K562 (cell line): ENCODE data around the gene FCRL6. TPM values are rescaled to one million over a fixed set of nuclear protein-coding genes. Genes with fewer than 3 reads are reported as not detected.

Experiments
- ARID1B ChIP-seq: fragments of 450-650 bp; IDR thresholded peaks from 2 replicates; pipeline ENCODE4 v1.6.1; 2016; ENCODE audit warnings: antibody characterized with exemption, mild to moderate bottlenecking, inconsistent platforms
- ARID3A ChIP-seq: IDR thresholded peaks from 2 replicates; pipeline ENCODE4 v1.6.1; 2012; ENCODE audit warnings: low read depth, low read length, improper control_type of control experiment, borderline replicate concordance
- ARNT ChIP-seq, 2 experiments: fragments of 450-650 bp; IDR thresholded peaks; 2 replicates each; pipeline ENCODE4 v1.6.1; 2016; ENCODE audit warnings: mild to moderate bottlenecking in 1 of 2
- ATF1 ChIP-seq, 2 experiments: fragments of 450-650 bp in 1 of 2; IDR thresholded peaks; 2 replicates each; pipeline ENCODE4 v1.6.1; 2016; ENCODE audit warnings: missing compliant biosample characterization in 1 of 2, missing genetic modification characterization in 1 of 2
- CEBPG ChIP-seq, 3 experiments: fragments of 200-800 bp in 1 of 3; sonication (Bioruptor generic) in 1 of 3; sonication (generic) in 1 of 3; formaldehyde crosslinking in 1 of 3; IDR thresholded peaks in 2 of 3; conservative IDR thresholded peaks in 1 of 3; 2 replicates each; pipeline versions ENCODE4 v1.6.1 to v1.8.0; 2016 to 2022; ENCODE audit warnings: missing compliant biosample characterization in 2 of 3, missing genetic modification characterization in 2 of 3, mild to moderate bottlenecking in 1 of 3, missing genetic modification reagents in 1 of 3
- CREB1 ChIP-seq, 2 experiments: sonication (generic) in 1 of 2; formaldehyde crosslinking in 1 of 2; IDR thresholded peaks; 2 replicates each; pipeline versions ENCODE4 v1.6.1 to v1.8.0; 2012 to 2022; ENCODE audit warnings: inconsistent platforms in 1 of 2, mild to moderate bottlenecking in 1 of 2, missing genetic modification reagents in 1 of 2, moderate library complexity in 1 of 2
- CREM ChIP-seq: IDR thresholded peaks from 2 replicates; pipeline ENCODE4 v1.6.1; 2014; ENCODE audit warnings: antibody characterized with exemption, low read depth
- FOXK2 ChIP-seq, 2 experiments: fragments of 450-650 bp; IDR thresholded peaks in 1 of 2; conservative IDR thresholded peaks in 1 of 2; 2 replicates each; pipeline ENCODE4 v1.6.1; 2016; ENCODE audit warnings: low read depth in 2 of 2, mild to moderate bottlenecking in 1 of 2
- JUN ChIP-seq, 2 experiments: sonication (generic) in 1 of 2; formaldehyde crosslinking in 1 of 2; IDR thresholded peaks; 2 replicates each; pipeline versions ENCODE4 v1.6.1 to v1.8.0; 2012 to 2022; ENCODE audit warnings: borderline replicate concordance in 2 of 2, mild to moderate bottlenecking in 2 of 2, improper control_type of control experiment in 1 of 2, low read depth in 1 of 2, low read length in 1 of 2, missing genetic modification reagents in 1 of 2
- LEF1 ChIP-seq: fragments of 450-650 bp; IDR thresholded peaks from 2 replicates; pipeline ENCODE4 v1.6.1; 2016; ENCODE audit warnings: mild to moderate bottlenecking
- MECOM ChIP-seq: fragments of 250-450 bp; sonication (Bioruptor Pico); IDR thresholded peaks from 2 replicates; pipeline ENCODE4 v1.8.0; 2022; ENCODE audit warnings: inconsistent platforms
- NCOA1 ChIP-seq: fragments of 450-650 bp; IDR thresholded peaks from 2 replicates; pipeline ENCODE4 v1.6.1; 2016; ENCODE audit warnings: low read depth
- STAT5A ChIP-seq: IDR thresholded peaks from 2 replicates; pipeline ENCODE4 v1.6.1; 2012; ENCODE audit warnings: low read length, inconsistent platforms, borderline replicate concordance
- TAL1 ChIP-seq: fragments of 450-650 bp; IDR thresholded peaks from 2 replicates; pipeline ENCODE4 v1.6.1; 2016; ENCODE audit warnings: mild to moderate bottlenecking
- ZNF584 ChIP-seq: fragments of 200-800 bp; sonication (Bioruptor generic); IDR thresholded peaks from 2 replicates; pipeline ENCODE4 v1.6.1; 2016; ENCODE audit warnings: low read depth, mild to moderate bottlenecking, missing genetic modification characterization, missing compliant biosample characterization
- polyA plus RNA-seq, 8 experiments: library from polyadenylated mRNA; depleted of rRNA in 4 of 8; stranded (reverse) in 5 of 8; unstranded in 3 of 8; fragments of >200 nt; fragmentation: Nextera tagmentation in 2 of 8; fragmentation: Illumina TruSeq in 1 of 8; extraction: Ambion mirVana in 2 of 8; extraction: Trizol in 1 of 8; gene quantifications; 2 replicates each; pipeline versions ENCODE4 v1.2.1 to v1.2.3, GENCODE V29; 2011 to 2014; ENCODE audit warnings: inconsistent platforms in 1 of 8, missing spikeins in 1 of 8
- total RNA-seq, 7 experiments: library from RNA; depleted of rRNA in 6 of 7; stranded (reverse); fragments of >200 nt in 6 of 7; fragmentation: Illumina TruSeq in 2 of 7; extraction: Trizol in 2 of 7; gene quantifications; 2 replicates each; pipeline versions ENCODE4 v1.2.1 to v1.2.3, GENCODE V29; 2011 to 2021; ENCODE audit warnings: low replicate concordance in 1 of 7
- TF ChIP-seq, protein P1 (sequence below), 2 experiments: IDR thresholded peaks in 1 of 2; conservative IDR thresholded peaks in 1 of 2; 2 replicates each; pipeline ENCODE4 v1.6.1; 2016; ENCODE audit warnings: low read depth in 2 of 2, mild to moderate bottlenecking in 1 of 2, missing compliant biosample characterization in 1 of 2, missing genetic modification characterization in 1 of 2, moderate library complexity in 1 of 2
- TF ChIP-seq, protein P2 (sequence below), 2 experiments: fragments of 150-350 bp in 1 of 2; IDR thresholded peaks; 2 replicates each; pipeline ENCODE4 v1.6.1; 2012 to 2016; ENCODE audit warnings: low read depth in 2 of 2, low read length in 2 of 2, mild to moderate bottlenecking in 1 of 2, moderate library complexity in 1 of 2

Gene FCRL6
- total and polyA plus RNA-seq, 9 of the 15 experiments (the other 6 are each of a cell fraction or from before 2014, with no cell fraction given), result not detected

- TF ChIP-seq, protein P1, sequence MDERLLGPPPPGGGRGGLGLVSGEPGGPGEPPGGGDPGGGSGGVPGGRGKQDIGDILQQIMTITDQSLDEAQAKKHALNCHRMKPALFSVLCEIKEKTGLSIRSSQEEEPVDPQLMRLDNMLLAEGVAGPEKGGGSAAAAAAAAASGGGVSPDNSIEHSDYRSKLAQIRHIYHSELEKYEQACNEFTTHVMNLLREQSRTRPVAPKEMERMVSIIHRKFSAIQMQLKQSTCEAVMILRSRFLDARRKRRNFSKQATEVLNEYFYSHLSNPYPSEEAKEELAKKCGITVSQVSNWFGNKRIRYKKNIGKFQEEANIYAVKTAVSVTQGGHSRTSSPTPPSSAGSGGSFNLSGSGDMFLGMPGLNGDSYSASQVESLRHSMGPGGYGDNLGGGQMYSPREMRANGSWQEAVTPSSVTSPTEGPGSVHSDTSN (CRISPR knock-in tag; IDR thresholded peaks at IDR 0.05; ENCODE audit: low read depth), result no peak
- TF ChIP-seq, protein P1 (tag; conservative IDR thresholded peaks at IDR 0.05; ENCODE audit: low read depth), result no peak
- TF ChIP-seq, protein P2, sequence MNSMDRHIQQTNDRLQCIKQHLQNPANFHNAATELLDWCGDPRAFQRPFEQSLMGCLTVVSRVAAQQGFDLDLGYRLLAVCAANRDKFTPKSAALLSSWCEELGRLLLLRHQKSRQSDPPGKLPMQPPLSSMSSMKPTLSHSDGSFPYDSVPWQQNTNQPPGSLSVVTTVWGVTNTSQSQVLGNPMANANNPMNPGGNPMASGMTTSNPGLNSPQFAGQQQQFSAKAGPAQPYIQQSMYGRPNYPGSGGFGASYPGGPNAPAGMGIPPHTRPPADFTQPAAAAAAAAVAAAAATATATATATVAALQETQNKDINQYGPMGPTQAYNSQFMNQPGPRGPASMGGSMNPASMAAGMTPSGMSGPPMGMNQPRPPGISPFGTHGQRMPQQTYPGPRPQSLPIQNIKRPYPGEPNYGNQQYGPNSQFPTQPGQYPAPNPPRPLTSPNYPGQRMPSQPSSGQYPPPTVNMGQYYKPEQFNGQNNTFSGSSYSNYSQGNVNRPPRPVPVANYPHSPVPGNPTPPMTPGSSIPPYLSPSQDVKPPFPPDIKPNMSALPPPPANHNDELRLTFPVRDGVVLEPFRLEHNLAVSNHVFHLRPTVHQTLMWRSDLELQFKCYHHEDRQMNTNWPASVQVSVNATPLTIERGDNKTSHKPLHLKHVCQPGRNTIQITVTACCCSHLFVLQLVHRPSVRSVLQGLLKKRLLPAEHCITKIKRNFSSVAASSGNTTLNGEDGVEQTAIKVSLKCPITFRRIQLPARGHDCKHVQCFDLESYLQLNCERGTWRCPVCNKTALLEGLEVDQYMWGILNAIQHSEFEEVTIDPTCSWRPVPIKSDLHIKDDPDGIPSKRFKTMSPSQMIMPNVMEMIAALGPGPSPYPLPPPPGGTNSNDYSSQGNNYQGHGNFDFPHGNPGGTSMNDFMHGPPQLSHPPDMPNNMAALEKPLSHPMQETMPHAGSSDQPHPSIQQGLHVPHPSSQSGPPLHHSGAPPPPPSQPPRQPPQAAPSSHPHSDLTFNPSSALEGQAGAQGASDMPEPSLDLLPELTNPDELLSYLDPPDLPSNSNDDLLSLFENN (IDR thresholded peaks at IDR 0.05; ENCODE audit: low read depth in 2 of 2, low read length in 2 of 2), result peak in 1 of 2 experiments; percentile 36; a peak in 1 of 4 replicates
- TF ChIP-seq MECOM (CRISPR knock-in tag) (no peak), TAL1 (no peak), CEBPG (CRISPR knock-in tag; IDR thresholded peaks at IDR 0.05) (peak; percentile 70; the same call in 1 of the 2 replicates), CEBPG (tag; conservative IDR thresholded peaks at IDR 0.05 in 1 of 2, IDR thresholded peaks at IDR 0.05 in 1 of 2) (peak; percentile 48 to 91), ARNT (IDR thresholded peaks at IDR 0.05) (peak in 1 of 2 experiments; percentile 57; a peak in 1 of 4 replicates), ARID1B (peak; percentile 81), CREB1 (IDR thresholded peaks at IDR 0.05) (no peak), CREB1 (CRISPR knock-in tag; IDR thresholded peaks at IDR 0.05) (0 out of 2 replicates have a peak, but pooled peaks have one; percentile 65), ATF1 (CRISPR knock-in tag; IDR thresholded peaks at IDR 0.05) (no peak), ATF1 (tag; IDR thresholded peaks at IDR 0.05) (peak; percentile 67), STAT5A (peak; percentile 57), CREM (peak; percentile 67), JUN (IDR thresholded peaks at IDR 0.05; ENCODE audit: borderline replicate concordance, low read depth, low read length) (peak; percentile 88), JUN (CRISPR knock-in tag; IDR thresholded peaks at IDR 0.05; ENCODE audit: borderline replicate concordance) (no peak), ZNF584 (CRISPR knock-in tag) (0 out of 2 replicates have a peak, but pooled peaks have one; percentile 43), NCOA1 (no peak), ARID3A (no peak), LEF1 (peak; percentile 83; the same call in 1 of the 2 replicates), FOXK2 (conservative IDR thresholded peaks at IDR 0.05 in 1 of 2, IDR thresholded peaks at IDR 0.05 in 1 of 2; ENCODE audit: low read depth in 2 of 2) (peak; percentile 56 to 97; a peak in 3 of 4 replicates)
Measured at GRCh38 chr1:159817276-159818041, 15.3 kb downstream of the FCRL6 start (continued).
